Measurements from ENCODE around the gene RHOBTB1.
A peak's percentile ranks its signal among the peaks of the same experiment; 100 is the strongest.
"Not testable (repeated sequence)": the region's sequence is repeated elsewhere in the genome, so short reads cannot be mapped to it uniquely, and the experiment has no call there.

RHOBTB1 gene

DNA sequence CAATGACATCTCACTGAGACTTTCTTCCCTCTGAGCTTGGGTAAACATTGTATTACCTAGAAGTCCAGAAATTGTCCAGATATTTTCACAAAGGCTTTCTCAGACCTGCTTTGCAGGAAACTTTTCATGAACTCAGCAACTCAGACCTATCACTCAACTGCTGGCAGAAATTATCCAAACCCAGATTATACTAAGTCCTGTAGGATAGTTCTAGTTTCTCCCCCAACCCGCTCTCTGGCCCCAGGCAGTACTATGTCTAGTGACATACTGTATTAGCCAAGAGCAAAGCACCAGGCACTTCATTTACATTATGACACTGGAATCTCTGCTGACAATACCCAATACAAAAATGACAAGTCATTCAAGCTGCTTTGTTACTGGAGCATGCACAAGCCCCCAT lies 75.0 kb downstream of the RHOBTB1 start:
- DNase-seq (ENCODE audit: low read depth): no peak

DNA sequence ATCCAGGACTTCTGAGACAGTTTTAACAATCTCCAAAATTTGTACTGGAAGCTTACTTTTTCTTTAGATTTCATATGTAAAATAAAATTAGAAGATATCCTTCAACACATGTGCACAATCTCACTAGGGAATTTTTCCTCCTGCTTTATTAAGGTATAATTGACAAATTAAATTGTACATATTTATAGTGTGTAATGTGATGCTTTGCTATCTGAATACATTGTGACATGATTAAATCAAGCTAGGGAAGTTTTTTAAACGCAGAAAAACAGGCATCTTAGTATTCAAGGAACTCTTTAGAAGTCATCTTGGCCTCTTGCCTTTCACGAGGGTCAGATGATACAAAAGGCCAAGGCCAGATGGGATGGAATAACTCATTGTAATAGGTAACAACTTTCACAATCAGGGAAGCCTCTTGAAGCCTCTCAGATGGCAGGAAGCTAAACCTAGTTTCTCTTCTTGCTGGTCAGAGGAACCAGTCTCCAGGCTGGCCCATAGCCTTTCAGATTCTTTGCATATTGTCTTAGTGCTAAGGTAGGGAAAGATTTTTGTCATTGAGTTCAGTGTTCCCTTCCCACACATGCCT lies 78.7 kb downstream of the RHOBTB1 start:
- DNase-seq (ENCODE audit: low read depth): no peak

- no peak for DNase-seq (ENCODE audit: low read depth)
Measured at GRCh38 chr10:60863796-60864195, 80.2 kb downstream of the RHOBTB1 start.

DNA sequence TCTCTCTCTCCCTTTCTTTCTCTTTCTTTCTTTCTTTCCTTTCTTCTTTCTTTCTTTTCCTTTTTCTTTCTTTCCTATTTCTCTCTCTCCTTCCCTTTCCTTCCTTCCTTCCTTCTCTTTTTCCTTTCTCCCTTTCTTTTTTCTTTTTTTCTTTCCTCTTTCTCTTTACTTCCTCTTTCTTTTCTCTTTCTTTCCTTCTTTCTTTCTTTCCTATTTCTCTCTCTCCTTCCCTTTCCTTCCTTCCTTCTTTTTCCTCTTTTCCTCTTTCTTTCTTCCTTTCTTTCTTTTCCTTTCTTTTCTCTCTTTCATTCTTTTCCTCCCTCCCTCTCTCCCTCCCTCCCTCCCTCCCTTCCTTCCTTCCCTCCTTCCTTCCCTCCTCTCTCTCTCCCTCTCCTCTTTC lies 81.5 kb downstream of the RHOBTB1 start:
- no peak for DNase-seq (ENCODE audit: low read depth)

GRCh38 chr10:60856405-60856804 lies 87.6 kb downstream of the RHOBTB1 start:
- DNase-seq (ENCODE audit: low read depth): no peak

- DNase-seq (ENCODE audit: low read depth): no peak
Measured at GRCh38 chr10:60853637-60854036, 90.3 kb downstream of the RHOBTB1 start.

- DNase-seq (ENCODE audit: low read depth): no peak
Measured at GRCh38 chr10:60853107-60853506, 90.9 kb downstream of the RHOBTB1 start.

GRCh38 chr10:60849740-60850139 lies 94.2 kb downstream of the RHOBTB1 start:
- no peak for DNase-seq (ENCODE audit: low read depth)

- no peak for DNase-seq (ENCODE audit: low read depth)
Measured at GRCh38 chr10:60849217-60849616, 94.8 kb downstream of the RHOBTB1 start.

- no peak for DNase-seq (ENCODE audit: low read depth)
Measured at GRCh38 chr10:60848680-60849079, 95.3 kb downstream of the RHOBTB1 start.

DNA sequence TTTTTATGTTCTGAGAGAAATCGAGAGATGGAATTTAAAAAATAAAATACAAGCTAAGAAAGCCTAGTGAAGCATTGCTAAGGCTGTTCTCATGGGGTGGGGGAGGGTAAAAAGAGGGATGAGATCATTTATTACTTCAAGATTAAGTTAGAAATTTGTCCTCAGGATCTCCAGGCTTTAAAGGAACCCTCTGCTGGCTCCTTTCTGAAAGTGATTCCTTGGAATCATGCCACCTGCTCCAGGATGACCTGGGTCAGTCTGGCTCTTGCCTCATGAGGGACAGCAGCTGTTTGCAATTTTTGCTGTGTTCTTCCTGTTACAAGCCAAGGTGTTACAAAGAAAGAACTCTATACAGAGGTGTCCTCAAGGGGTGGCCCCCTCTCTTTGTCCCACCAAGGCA lies 95.9 kb downstream of the RHOBTB1 start:
- DNase-seq (ENCODE audit: low read depth): peak; percentile 19

GRCh38 chr10:60846173-60846572 lies 97.8 kb downstream of the RHOBTB1 start:
- DNase-seq (ENCODE audit: low read depth): peak; percentile 65

- DNase-seq (ENCODE audit: low read depth): no peak
Measured at GRCh38 chr10:60845038-60845437, 98.9 kb downstream of the RHOBTB1 start.

- no peak for DNase-seq (ENCODE audit: low read depth)
Measured at GRCh38 chr10:60842694-60843093, 101.3 kb downstream of the RHOBTB1 start.

GRCh38 chr10:60841227-60841626 lies 102.8 kb downstream of the RHOBTB1 start:
- not testable (repeated sequence) for DNase-seq (ENCODE audit: low read depth)

- DNase-seq (ENCODE audit: low read depth): no peak
Measured at GRCh38 chr10:60835049-60835448, 108.9 kb downstream of the RHOBTB1 start.

DNA sequence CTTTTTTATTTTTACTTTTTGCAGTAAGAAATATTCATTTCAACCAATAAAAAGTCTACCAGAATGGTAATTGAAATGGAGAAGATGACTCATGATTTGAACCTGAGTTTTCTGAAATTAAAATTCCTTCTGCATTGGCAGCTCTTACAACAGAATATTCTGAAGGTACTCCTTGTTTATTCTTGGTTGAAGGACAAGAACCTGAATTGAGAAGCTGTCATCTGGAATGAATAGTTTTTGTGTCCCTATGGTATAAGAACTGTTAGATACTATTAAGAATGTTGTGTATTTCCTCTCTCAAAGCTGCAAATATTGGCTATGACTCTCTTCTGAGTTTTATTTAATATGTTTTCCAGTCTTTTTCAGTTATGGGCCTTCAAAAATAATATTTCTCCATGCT lies 109.6 kb downstream of the RHOBTB1 start:
- no peak for DNase-seq (ENCODE audit: low read depth)

DNA sequence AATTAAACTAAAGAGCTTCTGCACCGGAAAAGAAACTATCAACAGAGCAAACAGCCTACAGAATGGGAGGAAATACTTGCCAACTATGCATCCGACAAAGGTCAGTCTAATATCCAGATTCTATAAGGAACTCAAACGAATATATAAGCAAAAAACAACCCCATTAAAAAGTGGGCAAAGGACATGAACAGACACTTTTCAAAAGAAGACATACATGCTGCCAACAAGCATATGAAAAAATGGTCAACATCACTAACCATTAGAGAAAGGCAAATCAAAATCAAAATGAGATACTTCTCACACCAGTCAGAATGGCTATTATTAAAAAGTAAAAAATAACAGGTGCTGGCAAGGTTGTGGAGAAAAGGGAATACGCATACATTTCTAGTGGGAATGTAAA lies 111.8 kb downstream of the RHOBTB1 start:
- not testable (repeated sequence) for DNase-seq (ENCODE audit: low read depth)

DNA sequence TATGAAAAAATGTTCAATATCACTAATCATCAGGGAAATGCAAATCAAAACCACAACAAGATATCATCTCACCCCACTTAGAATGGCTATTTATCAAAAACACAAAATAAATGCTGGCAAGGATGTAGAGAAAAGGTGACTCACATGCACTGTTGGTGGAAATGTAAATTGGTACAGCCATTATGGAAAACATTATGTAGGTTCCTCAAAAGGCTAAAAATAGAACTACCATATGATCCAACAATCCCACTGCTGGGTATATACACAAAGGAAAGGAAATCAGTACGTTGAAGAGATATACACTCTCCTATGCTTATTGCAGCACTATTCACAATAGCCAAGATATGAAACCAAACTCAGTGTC lies 115.5 kb downstream of the RHOBTB1 start:
- DNase-seq (ENCODE audit: low read depth): peak; percentile 36

GRCh38 chr10:60827791-60828488 lies 116.0 kb downstream of the RHOBTB1 start:
- peak; percentile 74 for DNase-seq (ENCODE audit: low read depth)

DNA sequence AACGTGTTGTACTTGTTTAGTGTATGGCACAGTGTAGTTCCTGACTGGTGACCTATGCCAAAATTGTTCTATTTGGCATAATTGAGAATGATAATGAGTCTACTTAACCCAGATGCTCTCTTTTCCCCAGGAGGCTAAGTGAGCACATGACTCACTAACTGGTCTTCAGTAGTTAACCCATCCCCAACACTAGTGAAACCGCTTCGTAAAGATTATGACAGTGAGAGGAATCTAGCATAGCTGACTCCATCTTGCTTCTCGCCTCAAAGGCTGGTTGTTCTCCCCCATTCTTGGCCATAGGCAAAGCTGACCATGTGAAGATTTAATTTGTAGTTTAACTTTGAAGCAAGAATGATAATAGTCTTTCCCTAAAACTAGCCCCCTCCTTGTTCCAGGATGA lies 118.5 kb downstream of the RHOBTB1 start:
- DNase-seq (ENCODE audit: low read depth): no peak

GRCh38 chr10:60823324-60823723 lies 120.7 kb downstream of the RHOBTB1 start:
- DNase-seq (ENCODE audit: low read depth): no peak

DNA sequence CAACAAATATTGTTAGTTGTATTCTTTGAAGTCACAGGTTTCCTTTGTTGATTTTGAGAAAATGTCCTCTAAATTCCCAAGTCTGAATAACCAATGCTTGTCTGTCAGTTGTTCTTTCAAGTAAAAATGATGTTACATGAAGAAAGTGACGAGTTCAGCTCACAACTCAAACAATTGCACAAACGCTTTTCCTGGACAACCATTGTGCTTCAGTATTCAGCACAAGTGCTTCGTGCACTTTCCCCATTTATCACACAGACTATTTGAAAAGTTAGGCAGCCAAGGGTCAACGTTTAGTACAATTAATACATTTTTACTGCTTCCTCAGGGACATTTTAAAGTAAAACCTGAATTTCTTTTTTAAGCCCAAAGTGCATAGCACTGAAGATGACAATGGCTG lies 121.2 kb downstream of the RHOBTB1 start:
- no peak for DNase-seq (ENCODE audit: low read depth)

GRCh38 chr10:60821656-60822055 lies 122.3 kb downstream of the RHOBTB1 start:
- no peak for DNase-seq (ENCODE audit: low read depth)
